GM10248 (cell line): Measurements from ENCODE around the gene ERN1.
A peak's percentile ranks its signal among the peaks of the same experiment; 100 is the strongest.

Experiments
- CTCF ChIA-PET: fragments of 300-600 bp; sonication (Branson Sonifier 250); formaldehyde crosslinking; extraction: SDS; loops from one replicate; lab custom pipeline; 2021; ENCODE audit warnings: antibody characterized with exemption; lab: Yijun Ruan, JAX
- POLR2A ChIA-PET: fragments of 350-650 bp; sonication (Branson Sonifier 250); formaldehyde crosslinking; extraction: SDS; loops from one replicate; lab custom pipeline; 2020; ENCODE audit warnings: antibody characterized with exemption; lab: Yijun Ruan, JAX
- DNase-seq: peaks from one replicate; pipeline ENCODE4 v3.0.0; 2012; ENCODE audit errors: extremely low spot score
- CTCF ChIP-seq: IDR thresholded peaks from 2 replicates; pipeline ENCODE4 v1.5.1; 2012; ENCODE audit warnings: mild to moderate bottlenecking, low read depth; ENCODE audit errors: extremely low read depth, missing control alignments, control extremely low read depth

Gene ERN1

GRCh38 chr17:63998050-63998720 is 131.8 kb downstream of the ERN1 start, which contains the start of gene PRR29:
PRR29 (plus strand) TSS chr17:63998351; CDS start chr17:63998365, 14 bp downstream.
- ChIA-PET CTCF (interaction anchor here (0.9 to 2.1 kb wide), 4 partner anchors 8 to 135 kb away, joined by 3 to 7 read pairs (median 4); no protein-coding TSS in a partner anchor), POLR2A (no interaction called here)
- peak; percentile 87 for DNase-seq
- TF ChIP-seq CTCF = no peak

GRCh38 chr17:63997341-63998048 is 132.4 kb downstream of the ERN1 start:
- POLR2A ChIA-PET = no interaction called here
- TF ChIP-seq CTCF = no peak

GRCh38 chr17:63996430-63997182 is 133.3 kb downstream of the ERN1 start:
- no peak for TF ChIP-seq CTCF
- no peak for DNase-seq
- ChIA-PET POLR2A (no interaction called here), CTCF (interaction anchor here (1.0 to 1.4 kb wide), 4 partner anchors 12 to 137 kb away, joined by 3 read pairs; partner anchors contain the start of gene GH1)

More at GRCh38 chr17:63997341-63998048, 132.4 kb downstream of the ERN1 start:
- CTCF ChIA-PET = interaction anchor here (0.9 to 1.4 kb wide), 7 partner anchors 13 to 136 kb away, joined by 3 to 4 read pairs (median 3); partner anchors contain the start of gene GH1
- DNase-seq = no peak

- DNase-seq = no peak
- POLR2A ChIA-PET = no interaction called here
- TF ChIP-seq CTCF = no peak
- CTCF ChIA-PET = interaction anchor here (0.5 to 2.3 kb wide), 2 partner anchors 30 to 76 kb away, joined by 3 to 7 read pairs; no protein-coding TSS in a partner anchor
These were observed 134.3 kb downstream of the ERN1 start for GRCh38 chr17:63995626-63996025.

GRCh38 chr17:63993368-63993985 is 136.5 kb downstream of the ERN1 start:
- DNase-seq = no peak
- POLR2A ChIA-PET = no interaction called here
- TF ChIP-seq CTCF = no peak
- CTCF ChIA-PET = interaction anchor here (0.9 to 2.3 kb wide), 7 partner anchors 14 to 140 kb away, joined by 3 to 7 read pairs (median 5); no protein-coding TSS in a partner anchor
